RWPE2 (cell line): ENCODE data around the gene KIAA1328.

Experiments used
- ATAC-seq: fragments of 200-7000 bp; cut with Tn5 transposase; 3 replicates; pipeline ENCODE4 v1.9.1; 2021; ENCODE audit warnings: low read depth
- DNase-seq: peaks from one replicate; pipeline ENCODE4 v3.0.0-alpha.2; 2020; ENCODE audit warnings: low spot score
- H3K27ac ChIP-seq: fragments of 450-650 bp; 2 replicates; pipeline ENCODE4 v1.5.1; 2017; ENCODE audit warnings: mild to moderate bottlenecking; ENCODE audit not compliant: poor library complexity, severe bottlenecking
- H3K27me3 ChIP-seq: fragments of 250-450 bp; sonication (Bioruptor Pico); 2 replicates; pipeline ENCODE4 v1.5.1; 2021; ENCODE audit warnings: mild to moderate bottlenecking, moderate library complexity; ENCODE audit not compliant: insufficient read depth, poor library complexity, severe bottlenecking
- H3K36me3 ChIP-seq: fragments of 250-450 bp; sonication (Bioruptor Pico); 2 replicates; pipeline ENCODE4 v1.5.1; 2020; ENCODE audit warnings: low read depth, mild to moderate bottlenecking, moderate library complexity
- H3K4me1 ChIP-seq: fragments of 250-450 bp; sonication (Bioruptor Pico); 2 replicates; pipeline ENCODE4 v1.5.1; 2021; ENCODE audit warnings: mild to moderate bottlenecking, moderate library complexity; ENCODE audit not compliant: insufficient read depth, poor library complexity, severe bottlenecking
- H3K4me3 ChIP-seq: fragments of 250-450 bp; sonication (Bioruptor Pico); 2 replicates; pipeline ENCODE4 v1.5.1; 2021; ENCODE audit warnings: mild to moderate bottlenecking, moderate library complexity; ENCODE audit not compliant: severe bottlenecking
- H3K9me3 ChIP-seq: fragments of 250-450 bp; sonication (Bioruptor Pico); 2 replicates; pipeline ENCODE4 v1.5.1; 2021; ENCODE audit warnings: mild to moderate bottlenecking, moderate library complexity; ENCODE audit not compliant: severe bottlenecking
- TF ChIP-seq, protein P1 (sequence below): fragments of 450-650 bp; IDR thresholded peaks from one replicate; pipeline ENCODE4 v1.5.1; 2017; ENCODE audit warnings: mild to moderate bottlenecking, moderate library complexity; ENCODE audit not compliant: poor library complexity, severe bottlenecking

Gene KIAA1328

DNA sequence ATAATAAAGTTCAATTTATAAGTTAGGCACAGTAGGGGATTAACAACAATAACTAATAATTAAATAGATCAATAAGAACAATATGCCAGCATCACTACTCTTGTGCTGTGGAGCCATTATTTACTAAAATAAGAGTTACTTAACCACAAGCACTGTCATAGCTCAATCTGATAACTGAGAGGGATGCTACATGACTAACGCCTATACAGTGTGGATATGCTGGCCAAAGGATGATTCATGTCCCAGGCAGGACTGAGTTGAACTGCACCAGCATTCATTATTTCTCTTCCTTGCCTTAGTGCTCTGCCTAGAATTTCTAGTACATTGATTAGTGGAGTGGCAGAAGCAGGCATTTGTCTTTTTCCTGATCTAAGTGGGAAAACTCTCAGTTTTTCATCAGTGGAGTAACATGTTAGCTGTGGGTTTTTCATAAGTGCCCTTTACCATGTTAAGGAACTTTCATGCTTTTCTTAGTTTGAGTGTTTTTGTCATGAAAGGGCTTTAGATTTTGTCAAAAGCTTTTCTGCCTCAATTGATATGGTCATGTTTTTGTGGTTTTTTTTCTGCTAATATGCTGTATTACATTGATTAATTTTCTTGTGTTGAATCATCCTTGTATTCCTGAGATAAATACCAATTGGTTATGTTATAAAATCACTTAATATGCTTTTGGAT is 21.7 kb downstream of the KIAA1328 start:
- TF ChIP-seq, protein P1, sequence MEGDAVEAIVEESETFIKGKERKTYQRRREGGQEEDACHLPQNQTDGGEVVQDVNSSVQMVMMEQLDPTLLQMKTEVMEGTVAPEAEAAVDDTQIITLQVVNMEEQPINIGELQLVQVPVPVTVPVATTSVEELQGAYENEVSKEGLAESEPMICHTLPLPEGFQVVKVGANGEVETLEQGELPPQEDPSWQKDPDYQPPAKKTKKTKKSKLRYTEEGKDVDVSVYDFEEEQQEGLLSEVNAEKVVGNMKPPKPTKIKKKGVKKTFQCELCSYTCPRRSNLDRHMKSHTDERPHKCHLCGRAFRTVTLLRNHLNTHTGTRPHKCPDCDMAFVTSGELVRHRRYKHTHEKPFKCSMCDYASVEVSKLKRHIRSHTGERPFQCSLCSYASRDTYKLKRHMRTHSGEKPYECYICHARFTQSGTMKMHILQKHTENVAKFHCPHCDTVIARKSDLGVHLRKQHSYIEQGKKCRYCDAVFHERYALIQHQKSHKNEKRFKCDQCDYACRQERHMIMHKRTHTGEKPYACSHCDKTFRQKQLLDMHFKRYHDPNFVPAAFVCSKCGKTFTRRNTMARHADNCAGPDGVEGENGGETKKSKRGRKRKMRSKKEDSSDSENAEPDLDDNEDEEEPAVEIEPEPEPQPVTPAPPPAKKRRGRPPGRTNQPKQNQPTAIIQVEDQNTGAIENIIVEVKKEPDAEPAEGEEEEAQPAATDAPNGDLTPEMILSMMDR: no peak
- Histone ChIP-seq H3K4me1 (peaks cover 3% of the 10 kb centered on the region), H3K9me3 (no peaks in the 10 kb centered on the region), H3K27me3 (no peaks in the 10 kb centered on the region), H3K27ac (no peak overlapping the region), H3K36me3 (peaks cover 8% of the 10 kb centered on the region), H3K4me3 (no peak overlapping the region)
- DNase-seq: no peak
- peak; percentile 100 for ATAC-seq

DNA sequence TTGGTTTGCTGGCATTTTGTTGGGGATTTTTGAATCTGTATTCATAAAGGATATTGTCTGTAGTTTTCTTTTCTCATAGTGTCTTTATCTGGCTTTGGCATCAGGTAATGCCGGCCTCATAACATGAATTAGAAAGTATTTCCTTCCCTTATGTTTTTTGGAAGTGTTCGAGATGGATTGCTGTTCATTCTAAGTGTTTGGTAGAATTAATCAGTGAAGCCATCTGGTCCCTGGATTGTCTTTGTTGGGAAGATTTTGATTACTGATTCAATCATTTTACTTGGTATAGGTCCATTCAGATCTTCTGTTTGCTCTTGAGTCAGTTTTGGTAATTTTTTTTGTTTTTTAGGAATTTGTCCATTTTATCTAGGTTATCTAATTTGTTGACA is 22.3 kb downstream of the KIAA1328 start:
- DNase-seq (no peak), ATAC-seq (no peak)
- TF ChIP-seq, protein P1: no peak

DNA sequence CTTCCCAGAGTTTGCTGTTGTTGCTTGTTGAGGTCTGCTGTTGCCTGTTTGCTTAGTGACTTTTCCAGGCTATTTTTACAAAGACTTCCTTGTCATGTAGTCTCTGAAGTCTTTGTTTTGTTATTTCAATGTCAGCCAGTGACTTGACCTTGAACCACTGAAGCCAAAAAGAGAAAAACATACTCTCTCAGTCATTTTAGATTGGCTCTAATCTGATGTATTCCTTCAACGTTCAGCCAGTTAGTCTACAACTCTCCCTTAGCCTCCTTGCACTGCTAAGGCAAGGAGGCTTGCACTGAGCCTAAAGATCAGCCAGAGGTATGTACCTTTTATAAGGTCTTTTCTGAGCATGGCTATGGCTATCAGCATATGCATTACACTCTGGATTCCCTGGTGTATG is 27.9 kb downstream of the KIAA1328 start:
- H3K9me3 ChIP-seq: no peaks in the 10 kb centered on the region
- no peaks in the 10 kb centered on the region for H3K4me1 ChIP-seq
- H3K36me3 ChIP-seq: peaks cover 7% of the 10 kb centered on the region
- H3K27me3 ChIP-seq: no peaks in the 10 kb centered on the region
- H3K4me3 ChIP-seq: no peak overlapping the region
- no peak overlapping the region for H3K27ac ChIP-seq
- TF ChIP-seq, protein P1: no peak
- ATAC-seq: no peak
- no peak for DNase-seq

More for the DNA sequence above, 22.3 kb downstream of the KIAA1328 start:
- no peaks in the 10 kb centered on the region for H3K27me3 ChIP-seq
- no peak overlapping the region for H3K27ac ChIP-seq
- H3K4me1 ChIP-seq: peaks cover 3% of the 10 kb centered on the region
- H3K4me3 ChIP-seq: no peak overlapping the region
- H3K9me3 ChIP-seq: no peaks in the 10 kb centered on the region
- H3K36me3 ChIP-seq: peaks cover 8% of the 10 kb centered on the region

DNA sequence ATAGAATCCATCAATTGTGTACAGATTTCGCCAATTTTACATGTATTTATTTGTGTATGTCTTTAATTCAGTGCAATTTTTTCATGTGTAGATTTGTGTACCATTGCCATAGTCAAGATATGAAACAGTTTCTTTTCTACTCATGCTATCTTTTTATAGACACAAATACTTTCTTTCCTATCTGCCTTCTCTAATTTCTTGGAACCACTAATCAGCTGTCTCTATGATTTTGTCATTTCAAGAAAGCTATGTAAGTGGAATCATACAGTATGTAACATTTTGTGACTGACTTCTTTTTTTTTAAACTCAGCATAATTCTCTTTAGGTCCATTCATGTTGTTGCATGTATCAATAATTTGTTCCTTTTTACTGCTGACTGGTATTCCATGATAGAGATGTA is 33.3 kb downstream of the KIAA1328 start:
- DNase-seq (no peak), ATAC-seq (no peak)
- Histone ChIP-seq H3K27me3 (no peaks in the 10 kb centered on the region), H3K4me1 (no peaks in the 10 kb centered on the region), H3K36me3 (peaks cover 5% of the 10 kb centered on the region; the same call in 1 of the 2 replicates), H3K4me3 (no peak overlapping the region), H3K9me3 (no peaks in the 10 kb centered on the region), H3K27ac (no peak overlapping the region)
- TF ChIP-seq, protein P1: no peak

DNA sequence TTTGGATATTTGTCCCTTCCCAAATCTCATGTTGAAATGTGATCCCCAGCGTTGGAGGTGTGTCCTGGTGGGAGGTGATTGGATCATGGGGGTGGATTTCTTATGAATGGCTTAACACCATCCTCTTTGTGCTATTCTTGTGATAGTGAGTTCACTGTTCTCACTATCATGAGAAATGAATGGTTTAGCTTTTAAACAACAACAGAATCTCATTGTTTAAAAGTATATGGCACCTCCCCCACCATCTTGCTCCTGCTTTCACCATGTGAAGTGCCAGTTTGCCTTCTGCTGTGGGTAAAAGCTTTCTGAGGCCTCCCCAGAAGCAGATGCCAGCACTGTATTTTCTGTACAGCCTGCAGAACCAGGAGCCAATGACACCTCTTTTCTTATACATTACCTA is 38.1 kb downstream of the KIAA1328 start:
- ATAC-seq (no peak), DNase-seq (no peak)
- Histone ChIP-seq H3K9me3 (no peaks in the 10 kb centered on the region), H3K36me3 (peaks cover 5% of the 10 kb centered on the region; the same call in 1 of the 2 replicates), H3K27me3 (no peaks in the 10 kb centered on the region), H3K4me3 (no peak overlapping the region), H3K27ac (no peak overlapping the region), H3K4me1 (no peaks in the 10 kb centered on the region)
- TF ChIP-seq, protein P1: no peak
